NT2/D1 (cell line): ENCODE results near the gene ZMPSTE24.

ENCODE experiments used
- YY1 ChIP-seq: IDR thresholded peaks from 2 replicates; pipeline ENCODE4 v1.6.1; 2011; ENCODE audit not compliant: insufficient read length, insufficient read depth
- ZNF274 ChIP-seq: IDR thresholded peaks from 2 replicates; pipeline ENCODE4 v1.6.1; 2011; ENCODE audit warnings: mild to moderate bottlenecking, low read depth, low read length

GRCh38 chr1:40255231-40255630 is 2.8 kb upstream of the ZMPSTE24 start:
- TF ChIP-seq ZNF274: no peak
- TF ChIP-seq YY1: no peak
